IMR-90 (cell line): ENCODE measurements around the gene MBD1. TPM values are rescaled to one million over a fixed set of nuclear protein-coding genes. Genes with fewer than 3 reads are reported as not detected.
"Not testable (repeated sequence)": the region's sequence is repeated elsewhere in the genome, so short reads cannot be mapped to it uniquely, and the experiment has no call there.

Experiments
- ATAC-seq: fragments of 200-7000 bp; cut with Tn5 transposase; 2 replicates; pipeline ENCODE4 v1.9.1; 2020; ENCODE audit warnings: low read depth, mild to moderate bottlenecking, moderate library complexity
- BruUV-seq: library from RNA; stranded (reverse); fragments of 400-500 nt; replicated peaks from 2 replicates; lab custom pipeline; 2021; lab: Mats Ljungman, UMichigan
- CTCF ChIA-PET: fragments of 300-600 bp; formaldehyde crosslinking; extraction: SDS; loops from one replicate; lab custom pipeline; 2021; ENCODE audit warnings: antibody characterized with exemption; lab: Yijun Ruan, JAX
- POLR2A ChIA-PET: fragments of 300-600 bp; sonication (Branson Sonifier 250); formaldehyde crosslinking; loops from one replicate; lab custom pipeline; 2022; ENCODE audit warnings: antibody characterized with exemption; ENCODE audit not compliant: unreplicated experiment; lab: Charles Lee
- DNase-seq: peaks from one replicate; pipeline ENCODE4 v3.0.0; 2013
- H2AFZ ChIP-seq: replicated peaks from 2 replicates; pipeline ENCODE3; 2013; ENCODE audit warnings: low read length, mild to moderate bottlenecking; ENCODE audit not compliant: poor library complexity
- H2AK5ac ChIP-seq: 2 replicates; pipeline ENCODE4 v1.6.1; 2013; ENCODE audit warnings: low read depth, low read length, inconsistent platforms
- H2AK9ac ChIP-seq: replicated peaks from 2 replicates; pipeline ENCODE3; 2013; ENCODE audit warnings: mild to moderate bottlenecking, low read depth, low read length, moderate library complexity; ENCODE audit not compliant: poor library complexity
- H2BK120ac ChIP-seq: 2 replicates; pipeline ENCODE4 v1.6.1; 2013; ENCODE audit warnings: low read depth, low read length, inconsistent platforms
- H2BK15ac ChIP-seq: 3 replicates; pipeline ENCODE4 v1.6.1; 2013; ENCODE audit warnings: low read depth, low read length, inconsistent platforms
- H2BK20ac ChIP-seq: 2 replicates; pipeline ENCODE4 v1.6.1; 2013; ENCODE audit warnings: low read depth, mild to moderate bottlenecking, inconsistent platforms, low read length, moderate library complexity
- H2BK5ac ChIP-seq: 2 replicates; pipeline ENCODE4 v1.6.1; 2013; ENCODE audit warnings: mild to moderate bottlenecking, low read depth, low read length, inconsistent platforms; ENCODE audit not compliant: poor library complexity, severe bottlenecking
- H3K14ac ChIP-seq: replicated peaks from 2 replicates; pipeline ENCODE4 v1.6.1; 2013; ENCODE audit warnings: low read depth, low read length, inconsistent platforms
- H3K18ac ChIP-seq: 2 replicates; pipeline ENCODE4 v1.6.1; 2013; ENCODE audit warnings: low read depth, low read length, control low read depth
- H3K23ac ChIP-seq: 2 replicates; pipeline ENCODE4 v1.6.1; 2013; ENCODE audit warnings: low read depth, low read length, inconsistent platforms
- H3K27ac ChIP-seq: 2 replicates; pipeline ENCODE4 v1.5.1; 2013; ENCODE audit warnings: mild to moderate bottlenecking, control low read depth, low read length; ENCODE audit not compliant: insufficient read depth
- H3K27me3 ChIP-seq: 2 replicates; pipeline ENCODE4 v1.6.1; 2013; ENCODE audit warnings: low read length; ENCODE audit not compliant: control insufficient read depth, insufficient read depth
- H3K36me3 ChIP-seq: 2 replicates; pipeline ENCODE4 v1.6.1; 2013; ENCODE audit warnings: low read length, mixed read lengths; ENCODE audit not compliant: control insufficient read depth, insufficient read depth
- H3K4ac ChIP-seq: 2 replicates; pipeline ENCODE4 v1.6.1; 2013; ENCODE audit warnings: low read depth, low read length, inconsistent platforms
- H3K4me1 ChIP-seq: 2 replicates; pipeline ENCODE4 v1.6.1; 2013; ENCODE audit warnings: low read length, mixed read lengths; ENCODE audit not compliant: control insufficient read depth, insufficient read depth
- H3K4me2 ChIP-seq: 2 replicates; pipeline ENCODE4 v1.6.1; 2013; ENCODE audit warnings: low read depth, mild to moderate bottlenecking, control low read depth, low read length, moderate library complexity
- H3K4me3 ChIP-seq: 2 replicates; pipeline ENCODE4 v1.5.1; 2013; ENCODE audit warnings: low read depth, mild to moderate bottlenecking, control low read depth, low read length, moderate library complexity; ENCODE audit not compliant: insufficient read depth
- H3K56ac ChIP-seq: 2 replicates; pipeline ENCODE4 v1.6.1; 2013; ENCODE audit warnings: low read length, inconsistent platforms; ENCODE audit not compliant: insufficient read depth; ENCODE audit errors: extremely low read depth
- H3K79me1 ChIP-seq, 2 experiments: 2 replicates each; pipeline ENCODE4 v1.6.1; 2013; ENCODE audit warnings: low read length in 2 of 2, inconsistent platforms in 1 of 2, low read depth in 1 of 2
- H3K9ac ChIP-seq: 2 replicates; pipeline ENCODE4 v1.6.1; 2013; ENCODE audit warnings: low read depth, low read length, control low read depth
- H3K9me1 ChIP-seq: 2 replicates; pipeline ENCODE4 v1.6.1; 2013; ENCODE audit warnings: low read length, inconsistent platforms; ENCODE audit not compliant: insufficient read depth
- H3K9me3 ChIP-seq: 2 replicates; pipeline ENCODE4 v1.6.1; 2013; ENCODE audit warnings: low read length; ENCODE audit not compliant: control insufficient read depth, insufficient read depth
- H4K20me1 ChIP-seq: 2 replicates; pipeline ENCODE4 v1.6.1; 2013; ENCODE audit warnings: low read length, inconsistent platforms; ENCODE audit not compliant: insufficient read depth
- H4K5ac ChIP-seq: 2 replicates; pipeline ENCODE4 v1.6.1; 2013; ENCODE audit warnings: mild to moderate bottlenecking, low read depth, low read length, control low read depth
- H4K8ac ChIP-seq, 2 experiments: 2 replicates each; pipeline ENCODE4 v1.6.1; 2013; ENCODE audit warnings: low read depth in 2 of 2, low read length in 2 of 2, control low read depth in 1 of 2, inconsistent platforms in 1 of 2
- H4K91ac ChIP-seq: 2 replicates; pipeline ENCODE4 v1.6.1; 2013; ENCODE audit warnings: low read depth, low read length, inconsistent platforms; ENCODE audit not compliant: insufficient read depth
- WGBS, 2 experiments: methylation state at CpG; one replicate each; pipeline versions ENCODE4 v1.1.5 to v1.1.7; 2013; ENCODE audit warnings: missing lambda C conversion rate in 2 of 2; ENCODE audit not compliant: insufficient read length in 1 of 2; ENCODE audit errors: extremely low coverage in 2 of 2; 5-methylcytosine and 5-hydroxymethylcytosine counted together
- dilution Hi-C: fragments of 300-500 bp; cut with HindIII; formaldehyde crosslinking; loops from one replicate; pipeline ENCODE4 v1.14.3; 2018; ENCODE audit warnings: low sequenced_read_pairs; ENCODE audit not compliant: unreplicated experiment
- in situ Hi-C: fragments of 300-500 bp; cut with MboI; formaldehyde crosslinking; loops from 3 replicates; pipeline ENCODE4 v1.14.3; 2019; ENCODE audit warnings: low sequenced_read_pairs, inconsistent platforms, mixed read lengths
- intact Hi-C: fragments of 100-400 bp; cut with micrococcal nuclease; formaldehyde crosslinking; loops from 2 replicates; pipeline ENCODE4 v1.10.0; 2022
- polyA plus RNA-seq, 3 experiments: library from polyadenylated mRNA; depleted of rRNA; stranded (reverse); fragments of >200 nt; gene quantifications; 2 replicates each; pipeline ENCODE4 v1.2.3, GENCODE V29; 2012; ENCODE audit warnings: low replicate concordance in 1 of 3
- total RNA-seq: library from RNA; depleted of rRNA; stranded (reverse); fragments of >200 nt; gene quantifications from 2 replicates; pipeline ENCODE4 v1.2.3, GENCODE V29; 2012

The MBD1 gene
- total and polyA plus RNA-seq, 2 of the 4 experiments (the other 2 are of a cell fraction): 31.7 to 56.5 TPM

- CTCF ChIA-PET, H3K9ac ChIP-seq, H3K27me3 ChIP-seq, H4K91ac ChIP-seq, in situ Hi-C loops, H3K36me3 ChIP-seq, H4K5ac ChIP-seq, BruUV-seq, H3K27ac ChIP-seq, H3K18ac ChIP-seq, POLR2A ChIA-PET, dilution Hi-C loops, H3K4me3 ChIP-seq, H2BK120ac ChIP-seq, H4K20me1 ChIP-seq, H3K23ac ChIP-seq, intact Hi-C loops, H3K79me1 ChIP-seq, ATAC-seq, H3K56ac ChIP-seq, H2BK5ac ChIP-seq, DNase-seq, H2AK5ac ChIP-seq, H3K4ac ChIP-seq, H3K9me3 ChIP-seq, H4K8ac ChIP-seq, H3K14ac ChIP-seq, H2BK15ac ChIP-seq, H2BK20ac ChIP-seq, H3K4me2 ChIP-seq, H2AFZ ChIP-seq, H3K4me1 ChIP-seq, H3K9me1 ChIP-seq, H2AK9ac ChIP-seq: not testable (repeated sequence)
- WGBS, 2 experiments: 60% methylated on average over 1 of the region's 8 CpGs; no CpG with 5 or more reads in 1 of the 2 experiments
Measured at GRCh38 chr18:50241768-50242167, 39.6 kb downstream of the MBD1 start.
